HEK293 (cell line): ENCODE data around the gene KIF26B.

ENCODE experiments used
- CTCF ChIA-PET: fragments of 350-600 bp; formaldehyde crosslinking; extraction: SDS; loops from one replicate; lab custom pipeline; 2021; ENCODE audit warnings: antibody characterized with exemption; lab: Yijun Ruan, JAX
- POLR2A ChIA-PET: fragments of 300-600 bp; formaldehyde crosslinking; extraction: SDS; loops from one replicate; lab custom pipeline; 2020; ENCODE audit warnings: antibody characterized with exemption, inconsistent platforms; lab: Yijun Ruan, JAX
- H3K27ac ChIP-seq: fragments of 200-500 bp; sonication (Bioruptor generic); 2 replicates; pipeline ENCODE4 v1.5.1; 2014; ENCODE audit warnings: low read depth, low read length, control low read depth, inconsistent platforms; ENCODE audit errors: extremely low read depth
- H3K36me3 ChIP-seq, 2 experiments: fragments of 200-500 bp in 1 of 2; sonication (Bioruptor generic) in 1 of 2; 1 replicate in 1 of 2; 2 replicates in 1 of 2; pipeline ENCODE4 v1.5.1; 2014 to 2017; ENCODE audit warnings: inconsistent platforms in 2 of 2, low read length in 2 of 2; ENCODE audit not compliant: control insufficient read depth in 2 of 2, insufficient read depth in 1 of 2
- H3K4me1 ChIP-seq: fragments of 200-500 bp; sonication (Bioruptor generic); 2 replicates; pipeline ENCODE4 v1.5.1; 2014; ENCODE audit warnings: mild to moderate bottlenecking, low read length, inconsistent platforms; ENCODE audit not compliant: control insufficient read depth, insufficient read depth
- H3K4me3 ChIP-seq: 2 replicates; pipeline ENCODE4 v1.5.1; 2011; ENCODE audit warnings: low read depth, mild to moderate bottlenecking, control low read depth, low read length, moderate library complexity
- H3K9me3 ChIP-seq: fragments of 200-500 bp; sonication (Bioruptor generic); 2 replicates; pipeline ENCODE4 v1.5.1; 2014; ENCODE audit warnings: low read depth, low read length, inconsistent platforms; ENCODE audit not compliant: control insufficient read depth, insufficient read depth
- ZBTB1 ChIP-seq: fragments of 450-650 bp; formaldehyde crosslinking; IDR thresholded peaks from 2 replicates; pipeline ENCODE4 v1.5.1; 2016; ENCODE audit warnings: missing biosample characterization, missing genetic modification characterization
- ZBTB21 ChIP-seq: fragments of 450-650 bp; formaldehyde crosslinking; IDR thresholded peaks from 2 replicates; pipeline ENCODE4 v1.5.1; 2017; ENCODE audit warnings: missing biosample characterization, missing genetic modification characterization
- ZFP3 ChIP-seq: fragments of 450-650 bp; formaldehyde crosslinking; IDR thresholded peaks from 2 replicates; pipeline ENCODE4 v1.5.1; 2016; ENCODE audit warnings: low read depth, missing biosample characterization, missing genetic modification characterization
- ZFP69B ChIP-seq: fragments of 450-650 bp; formaldehyde crosslinking; IDR thresholded peaks from 2 replicates; pipeline ENCODE4 v1.5.1; 2016; ENCODE audit warnings: missing biosample characterization, missing genetic modification characterization
- ZNF214 ChIP-seq: fragments of 450-650 bp; formaldehyde crosslinking; IDR thresholded peaks from 2 replicates; pipeline ENCODE4 v1.5.1; 2017; ENCODE audit warnings: missing biosample characterization, mild to moderate bottlenecking, missing genetic modification characterization, borderline replicate concordance
- ZNF394 ChIP-seq: fragments of 450-650 bp; formaldehyde crosslinking; IDR thresholded peaks from 2 replicates; pipeline ENCODE4 v1.5.1; 2016; ENCODE audit warnings: missing biosample characterization, missing genetic modification characterization, mild to moderate bottlenecking, moderate library complexity, borderline replicate concordance
- ZNF426 ChIP-seq: fragments of 450-650 bp; formaldehyde crosslinking; IDR thresholded peaks from 2 replicates; pipeline ENCODE4 v1.5.1; 2017; ENCODE audit warnings: missing biosample characterization, missing genetic modification characterization, mild to moderate bottlenecking, inconsistent platforms, moderate library complexity
- ZNF660 ChIP-seq: fragments of 450-650 bp; IDR thresholded peaks from 2 replicates; pipeline ENCODE4 v1.5.1; 2018; ENCODE audit warnings: missing biosample characterization, mild to moderate bottlenecking, missing genetic modification characterization
- ZNF785 ChIP-seq: fragments of 450-650 bp; formaldehyde crosslinking; IDR thresholded peaks from 2 replicates; pipeline ENCODE4 v1.5.1; 2016; ENCODE audit warnings: missing biosample characterization, missing genetic modification characterization
- ZNF830 ChIP-seq: fragments of 450-650 bp; IDR thresholded peaks from 2 replicates; pipeline ENCODE4 v1.5.0; 2018; ENCODE audit warnings: missing biosample characterization, missing genetic modification characterization, low read depth, mild to moderate bottlenecking, moderate library complexity
- ZXDB ChIP-seq: fragments of 450-650 bp; formaldehyde crosslinking; IDR thresholded peaks from 2 replicates; pipeline ENCODE4 v1.5.1; 2016; ENCODE audit warnings: missing biosample characterization, missing genetic modification characterization
- TF ChIP-seq, protein P1 (sequence below): fragments of 450-650 bp; formaldehyde crosslinking; IDR thresholded peaks from 2 replicates; pipeline ENCODE4 v1.5.1; 2016; ENCODE audit warnings: missing biosample characterization, missing genetic modification characterization
- TF ChIP-seq, protein P2 (sequence below): fragments of 450-650 bp; formaldehyde crosslinking; IDR thresholded peaks from 2 replicates; pipeline ENCODE4 v1.5.1; 2017; ENCODE audit warnings: missing biosample characterization, missing genetic modification characterization
- TF ChIP-seq, protein P3 (sequence below): fragments of 450-650 bp; formaldehyde crosslinking; optimal IDR thresholded peaks from 2 replicates; pipeline ENCODE3; 2016; ENCODE audit warnings: missing biosample characterization, mild to moderate bottlenecking, missing genetic modification characterization
- TF ChIP-seq, protein P4 (sequence below): fragments of 450-650 bp; formaldehyde crosslinking; IDR thresholded peaks from 2 replicates; pipeline ENCODE4 v1.5.1; 2016; ENCODE audit warnings: missing biosample characterization, missing genetic modification characterization
- TF ChIP-seq, protein P5 (sequence below): fragments of 450-650 bp; formaldehyde crosslinking; IDR thresholded peaks from 2 replicates; pipeline ENCODE4 v1.5.1; 2016; ENCODE audit warnings: missing biosample characterization, missing genetic modification characterization

The KIF26B gene

DNA sequence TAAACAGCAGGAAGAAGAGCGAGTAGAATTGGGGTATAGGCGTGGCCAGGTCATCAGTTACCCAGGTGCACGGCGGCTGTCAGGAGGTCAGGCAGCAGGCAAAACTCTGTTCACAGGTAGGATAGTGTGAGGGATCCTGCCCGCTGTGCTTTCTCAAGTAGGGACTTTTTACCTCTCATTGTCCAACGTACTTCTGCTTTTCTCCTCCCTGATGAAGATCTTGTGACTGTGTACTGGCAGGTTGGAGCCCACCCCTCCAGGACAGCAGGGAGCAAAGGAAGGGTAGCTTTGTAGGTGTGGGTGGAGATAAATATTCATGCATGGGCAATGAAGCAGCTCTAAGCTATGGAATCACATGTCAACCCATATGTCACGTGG, 373.5 kb downstream of the KIF26B start:
- Histone ChIP-seq H3K4me1 (no peaks in the 10 kb centered on the region), H3K9me3 (no peaks in the 10 kb centered on the region), H3K36me3 (no peaks in the 10 kb centered on the region), H3K4me3 (no peak overlapping the region), H3K27ac (no peak overlapping the region)
- ChIA-PET CTCF (no interaction called here), POLR2A (no interaction called here)
- TF ChIP-seq ZFP69B (tag by site-specific recombination) (no peak), ZFP3 (tag by site-specific recombination) (no peak), ZNF214 (tag by site-specific recombination) (no peak), ZBTB1 (no peak), ZNF394 (tag by site-specific recombination) (no peak)
- TF ChIP-seq, protein P1, sequence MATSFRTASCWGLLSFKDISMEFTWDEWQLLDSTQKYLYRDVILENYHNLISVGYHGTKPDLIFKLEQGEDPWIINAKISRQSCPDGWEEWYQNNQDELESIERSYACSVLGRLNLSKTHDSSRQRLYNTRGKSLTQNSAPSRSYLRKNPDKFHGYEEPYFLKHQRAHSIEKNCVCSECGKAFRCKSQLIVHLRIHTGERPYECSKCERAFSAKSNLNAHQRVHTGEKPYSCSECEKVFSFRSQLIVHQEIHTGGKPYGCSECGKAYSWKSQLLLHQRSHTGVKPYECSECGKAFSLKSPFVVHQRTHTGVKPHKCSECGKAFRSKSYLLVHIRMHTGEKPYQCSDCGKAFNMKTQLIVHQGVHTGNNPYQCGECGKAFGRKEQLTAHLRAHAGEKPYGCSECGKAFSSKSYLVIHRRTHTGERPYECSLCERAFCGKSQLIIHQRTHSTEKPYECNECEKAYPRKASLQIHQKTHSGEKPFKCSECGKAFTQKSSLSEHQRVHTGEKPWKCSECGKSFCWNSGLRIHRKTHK (tag by site-specific recombination) = no peak

DNA sequence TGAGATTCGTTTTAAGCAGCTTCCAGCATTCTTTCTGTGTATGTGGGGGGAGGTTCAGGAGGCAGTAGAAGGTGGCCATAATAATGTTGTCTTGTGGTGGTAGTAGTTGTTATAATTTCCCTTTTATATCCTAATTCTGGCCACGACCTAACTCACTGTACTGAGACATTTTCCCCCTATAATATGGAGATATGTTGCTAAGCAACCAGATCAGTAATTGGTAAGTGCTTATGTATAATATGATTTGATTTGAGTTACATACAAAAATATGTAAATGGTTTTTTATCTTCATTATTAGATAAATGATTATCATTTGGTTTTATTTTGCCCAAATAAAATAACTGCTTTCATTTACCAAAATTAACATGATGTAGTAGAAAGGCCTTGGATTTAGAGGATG, 376.2 kb downstream of the KIF26B start:
- Histone ChIP-seq H3K4me3 (no peak overlapping the region), H3K4me1 (no peaks in the 10 kb centered on the region), H3K27ac (no peak overlapping the region), H3K36me3 (no peaks in the 10 kb centered on the region), H3K9me3 (no peaks in the 10 kb centered on the region)
- ChIA-PET CTCF (no interaction called here), POLR2A (no interaction called here)
- TF ChIP-seq, protein P2, sequence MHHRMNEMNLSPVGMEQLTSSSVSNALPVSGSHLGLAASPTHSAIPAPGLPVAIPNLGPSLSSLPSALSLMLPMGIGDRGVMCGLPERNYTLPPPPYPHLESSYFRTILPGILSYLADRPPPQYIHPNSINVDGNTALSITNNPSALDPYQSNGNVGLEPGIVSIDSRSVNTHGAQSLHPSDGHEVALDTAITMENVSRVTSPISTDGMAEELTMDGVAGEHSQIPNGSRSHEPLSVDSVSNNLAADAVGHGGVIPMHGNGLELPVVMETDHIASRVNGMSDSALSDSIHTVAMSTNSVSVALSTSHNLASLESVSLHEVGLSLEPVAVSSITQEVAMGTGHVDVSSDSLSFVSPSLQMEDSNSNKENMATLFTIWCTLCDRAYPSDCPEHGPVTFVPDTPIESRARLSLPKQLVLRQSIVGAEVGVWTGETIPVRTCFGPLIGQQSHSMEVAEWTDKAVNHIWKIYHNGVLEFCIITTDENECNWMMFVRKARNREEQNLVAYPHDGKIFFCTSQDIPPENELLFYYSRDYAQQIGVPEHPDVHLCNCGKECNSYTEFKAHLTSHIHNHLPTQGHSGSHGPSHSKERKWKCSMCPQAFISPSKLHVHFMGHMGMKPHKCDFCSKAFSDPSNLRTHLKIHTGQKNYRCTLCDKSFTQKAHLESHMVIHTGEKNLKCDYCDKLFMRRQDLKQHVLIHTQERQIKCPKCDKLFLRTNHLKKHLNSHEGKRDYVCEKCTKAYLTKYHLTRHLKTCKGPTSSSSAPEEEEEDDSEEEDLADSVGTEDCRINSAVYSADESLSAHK = no peak
- no peak for TF ChIP-seq ZNF426 (tag by site-specific recombination)
- TF ChIP-seq, protein P3, sequence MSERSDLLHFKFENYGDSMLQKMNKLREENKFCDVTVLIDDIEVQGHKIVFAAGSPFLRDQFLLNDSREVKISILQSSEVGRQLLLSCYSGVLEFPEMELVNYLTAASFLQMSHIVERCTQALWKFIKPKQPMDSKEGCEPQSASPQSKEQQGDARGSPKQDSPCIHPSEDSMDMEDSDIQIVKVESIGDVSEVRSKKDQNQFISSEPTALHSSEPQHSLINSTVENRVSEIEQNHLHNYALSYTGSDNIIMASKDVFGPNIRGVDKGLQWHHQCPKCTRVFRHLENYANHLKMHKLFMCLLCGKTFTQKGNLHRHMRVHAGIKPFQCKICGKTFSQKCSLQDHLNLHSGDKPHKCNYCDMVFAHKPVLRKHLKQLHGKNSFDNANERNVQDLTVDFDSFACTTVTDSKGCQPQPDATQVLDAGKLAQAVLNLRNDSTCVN (tag by site-specific recombination) = no peak
- no peak for TF ChIP-seq ZFP3 (tag by site-specific recombination)
- TF ChIP-seq ZNF660 = no peak
- TF ChIP-seq, protein P4, sequence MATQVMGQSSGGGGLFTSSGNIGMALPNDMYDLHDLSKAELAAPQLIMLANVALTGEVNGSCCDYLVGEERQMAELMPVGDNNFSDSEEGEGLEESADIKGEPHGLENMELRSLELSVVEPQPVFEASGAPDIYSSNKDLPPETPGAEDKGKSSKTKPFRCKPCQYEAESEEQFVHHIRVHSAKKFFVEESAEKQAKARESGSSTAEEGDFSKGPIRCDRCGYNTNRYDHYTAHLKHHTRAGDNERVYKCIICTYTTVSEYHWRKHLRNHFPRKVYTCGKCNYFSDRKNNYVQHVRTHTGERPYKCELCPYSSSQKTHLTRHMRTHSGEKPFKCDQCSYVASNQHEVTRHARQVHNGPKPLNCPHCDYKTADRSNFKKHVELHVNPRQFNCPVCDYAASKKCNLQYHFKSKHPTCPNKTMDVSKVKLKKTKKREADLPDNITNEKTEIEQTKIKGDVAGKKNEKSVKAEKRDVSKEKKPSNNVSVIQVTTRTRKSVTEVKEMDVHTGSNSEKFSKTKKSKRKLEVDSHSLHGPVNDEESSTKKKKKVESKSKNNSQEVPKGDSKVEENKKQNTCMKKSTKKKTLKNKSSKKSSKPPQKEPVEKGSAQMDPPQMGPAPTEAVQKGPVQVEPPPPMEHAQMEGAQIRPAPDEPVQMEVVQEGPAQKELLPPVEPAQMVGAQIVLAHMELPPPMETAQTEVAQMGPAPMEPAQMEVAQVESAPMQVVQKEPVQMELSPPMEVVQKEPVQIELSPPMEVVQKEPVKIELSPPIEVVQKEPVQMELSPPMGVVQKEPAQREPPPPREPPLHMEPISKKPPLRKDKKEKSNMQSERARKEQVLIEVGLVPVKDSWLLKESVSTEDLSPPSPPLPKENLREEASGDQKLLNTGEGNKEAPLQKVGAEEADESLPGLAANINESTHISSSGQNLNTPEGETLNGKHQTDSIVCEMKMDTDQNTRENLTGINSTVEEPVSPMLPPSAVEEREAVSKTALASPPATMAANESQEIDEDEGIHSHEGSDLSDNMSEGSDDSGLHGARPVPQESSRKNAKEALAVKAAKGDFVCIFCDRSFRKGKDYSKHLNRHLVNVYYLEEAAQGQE (tag by site-specific recombination) = no peak
- no peak for TF ChIP-seq ZNF785 (tag by site-specific recombination)
- no peak for TF ChIP-seq ZXDB (tag by site-specific recombination)
- TF ChIP-seq, protein P5, sequence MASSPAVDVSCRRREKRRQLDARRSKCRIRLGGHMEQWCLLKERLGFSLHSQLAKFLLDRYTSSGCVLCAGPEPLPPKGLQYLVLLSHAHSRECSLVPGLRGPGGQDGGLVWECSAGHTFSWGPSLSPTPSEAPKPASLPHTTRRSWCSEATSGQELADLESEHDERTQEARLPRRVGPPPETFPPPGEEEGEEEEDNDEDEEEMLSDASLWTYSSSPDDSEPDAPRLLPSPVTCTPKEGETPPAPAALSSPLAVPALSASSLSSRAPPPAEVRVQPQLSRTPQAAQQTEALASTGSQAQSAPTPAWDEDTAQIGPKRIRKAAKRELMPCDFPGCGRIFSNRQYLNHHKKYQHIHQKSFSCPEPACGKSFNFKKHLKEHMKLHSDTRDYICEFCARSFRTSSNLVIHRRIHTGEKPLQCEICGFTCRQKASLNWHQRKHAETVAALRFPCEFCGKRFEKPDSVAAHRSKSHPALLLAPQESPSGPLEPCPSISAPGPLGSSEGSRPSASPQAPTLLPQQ (tag by site-specific recombination) = no peak
- no peak for TF ChIP-seq ZBTB21
- no peak for TF ChIP-seq ZNF830 (tag by site-specific recombination)
